ENCODE measurements around the gene ACAP1. TPM values are rescaled to one million over a fixed set of nuclear protein-coding genes. Genes with fewer than 3 reads are reported as not detected.
"Not testable (repeated sequence)": the region's sequence is repeated elsewhere in the genome, so short reads cannot be mapped to it uniquely, and the experiment has no call there.

ACAP1 gene
- total and polyA plus RNA-seq, 9 donors: 4.7 to 12.1 (median 7.3) TPM

GRCh38 chr17:7328840-7329373 lies 7.4 kb upstream of the ACAP1 start, which contains the start of gene NEURL4:
NEURL4 (minus strand) TSS chr17:7329335; CDS start chr17:7329312, 23 bp downstream.
- Histone ChIP-seq H3K36me3 (ENCODE audit: control insufficient read depth, insufficient read depth, low read length) (peaks cover 34% of the 10 kb centered on the region), H3K4me1 (ENCODE audit: control insufficient read depth, insufficient read depth, low read length) (peaks cover 15% of the 10 kb centered on the region), H3K4me3 (ENCODE audit: low read length) (peak within 1 kb of the TSS; percentile 96), H3K9me3 (replicated peaks; ENCODE audit: control insufficient read depth, low read depth, low read length) (no peaks in the 10 kb centered on the region), H3K27ac (ENCODE audit: low read length) (peak within 1 kb of the TSS; percentile 100), H3K27me3 (ENCODE audit: control insufficient read depth, insufficient read depth, low read length) (no peaks in the 10 kb centered on the region)
- under 1% methylated on average over 41 of the region's 50 CpGs for WGBS (ENCODE audit: insufficient coverage)
- DNase-seq: peak; percentile 32

GRCh38 chr17:7329374-7329996 lies 6.8 kb upstream of the ACAP1 start:
- Histone ChIP-seq H3K27ac (ENCODE audit: low read length) (peak overlapping the region; percentile 100), H3K27me3 (ENCODE audit: control insufficient read depth, insufficient read depth, low read length) (no peaks in the 10 kb centered on the region), H3K36me3 (ENCODE audit: control insufficient read depth, insufficient read depth, low read length) (peaks cover 29% of the 10 kb centered on the region), H3K4me1 (ENCODE audit: control insufficient read depth, insufficient read depth, low read length) (peaks cover 15% of the 10 kb centered on the region), H3K9me3 (replicated peaks; ENCODE audit: control insufficient read depth, low read depth, low read length) (no peaks in the 10 kb centered on the region), H3K4me3 (ENCODE audit: low read length) (peak overlapping the region; percentile 96)
- WGBS (ENCODE audit: insufficient coverage): under 1% methylated on average over 41 of the region's 43 CpGs
- DNase-seq: peak; percentile 100

- Histone ChIP-seq H3K27me3 (ENCODE audit: control insufficient read depth, insufficient read depth, low read length) (peaks cover 5% of the 10 kb centered on the region), H3K36me3 (ENCODE audit: control insufficient read depth, insufficient read depth, low read length) (peaks cover 24% of the 10 kb centered on the region), H3K4me3 (ENCODE audit: low read length) (peak overlapping the region; percentile 96), H3K27ac (ENCODE audit: low read length) (peak overlapping the region; percentile 100), H3K4me1 (ENCODE audit: control insufficient read depth, insufficient read depth, low read length) (peaks cover 20% of the 10 kb centered on the region), H3K9me3 (replicated peaks; ENCODE audit: control insufficient read depth, low read depth, low read length) (no peaks in the 10 kb centered on the region)
- DNase-seq: peak; percentile 96
- under 1% methylated on average over 28 of the region's 34 CpGs for WGBS (ENCODE audit: insufficient coverage)
Observed at GRCh38 chr17:7329997-7330637, 6.2 kb upstream of the ACAP1 start.

GRCh38 chr17:7330638-7331015 lies 5.7 kb upstream of the ACAP1 start:
- DNase-seq: peak; percentile 33
- peak overlapping the region; percentile 96 for H3K4me3 ChIP-seq (ENCODE audit: low read length)
- peaks cover 19% of the 10 kb centered on the region for H3K36me3 ChIP-seq (ENCODE audit: control insufficient read depth, insufficient read depth, low read length)
- H3K27me3 ChIP-seq (ENCODE audit: control insufficient read depth, insufficient read depth, low read length): peaks cover 8% of the 10 kb centered on the region
- H3K9me3 ChIP-seq (replicated peaks; ENCODE audit: control insufficient read depth, low read depth, low read length): no peaks in the 10 kb centered on the region
- peak overlapping the region; percentile 100 for H3K27ac ChIP-seq (ENCODE audit: low read length)
- WGBS (ENCODE audit: insufficient coverage): 64% methylated on average over 9 of the region's 13 CpGs
- peaks cover 23% of the 10 kb centered on the region for H3K4me1 ChIP-seq (ENCODE audit: control insufficient read depth, insufficient read depth, low read length)

GRCh38 chr17:7332111-7332510 lies 4.2 kb upstream of the ACAP1 start:
- H3K4me1 ChIP-seq (ENCODE audit: control insufficient read depth, insufficient read depth, low read length): peaks cover 26% of the 10 kb centered on the region
- H3K36me3 ChIP-seq (ENCODE audit: control insufficient read depth, insufficient read depth, low read length): peaks cover 4% of the 10 kb centered on the region
- WGBS (ENCODE audit: insufficient coverage): 32% methylated on average over 5 of the region's 7 CpGs
- H3K27me3 ChIP-seq (ENCODE audit: control insufficient read depth, insufficient read depth, low read length): peaks cover 17% of the 10 kb centered on the region
- no peak overlapping the region for H3K4me3 ChIP-seq (ENCODE audit: low read length)
- no peak overlapping the region for H3K27ac ChIP-seq (ENCODE audit: low read length)
- no peaks in the 10 kb centered on the region for H3K9me3 ChIP-seq (replicated peaks; ENCODE audit: control insufficient read depth, low read depth, low read length)
- no peak for DNase-seq

- peaks cover 19% of the 10 kb centered on the region for H3K27me3 ChIP-seq (ENCODE audit: control insufficient read depth, insufficient read depth, low read length)
- peaks cover 26% of the 10 kb centered on the region for H3K4me1 ChIP-seq (ENCODE audit: control insufficient read depth, insufficient read depth, low read length)
- WGBS (ENCODE audit: insufficient coverage): 47% methylated on average over 6 of the region's 14 CpGs
- H3K27ac ChIP-seq (ENCODE audit: low read length); H3K9me3 ChIP-seq (replicated peaks; ENCODE audit: control insufficient read depth, low read depth, low read length); H3K4me3 ChIP-seq (ENCODE audit: low read length); H3K36me3 ChIP-seq (ENCODE audit: control insufficient read depth, insufficient read depth, low read length); DNase-seq: not testable (repeated sequence)
Observed at GRCh38 chr17:7332600-7333069, 3.7 kb upstream of the ACAP1 start.

- WGBS (ENCODE audit: insufficient coverage): 92% methylated on average over 2 of the region's 3 CpGs
- DNase-seq: no peak
- no peaks in the 10 kb centered on the region for H3K36me3 ChIP-seq (ENCODE audit: control insufficient read depth, insufficient read depth, low read length)
- H3K4me1 ChIP-seq (ENCODE audit: control insufficient read depth, insufficient read depth, low read length): peaks cover 18% of the 10 kb centered on the region
- no peaks in the 10 kb centered on the region for H3K9me3 ChIP-seq (replicated peaks; ENCODE audit: control insufficient read depth, low read depth, low read length)
- peaks cover 20% of the 10 kb centered on the region for H3K27me3 ChIP-seq (ENCODE audit: control insufficient read depth, insufficient read depth, low read length)
- H3K4me3 ChIP-seq (ENCODE audit: low read length): no peak overlapping the region
- no peak overlapping the region for H3K27ac ChIP-seq (ENCODE audit: low read length)
Observed at GRCh38 chr17:7334938-7335538, 1.3 kb upstream of the ACAP1 start.

GRCh38 chr17:7335765-7336164 lies 564 bp upstream of the ACAP1 start:
- not testable (repeated sequence) for H3K36me3 ChIP-seq (ENCODE audit: control insufficient read depth, insufficient read depth, low read length); H3K4me3 ChIP-seq (ENCODE audit: low read length); H3K27ac ChIP-seq (ENCODE audit: low read length); H3K9me3 ChIP-seq (replicated peaks; ENCODE audit: control insufficient read depth, low read depth, low read length); DNase-seq
- Histone ChIP-seq H3K4me1 (ENCODE audit: control insufficient read depth, insufficient read depth, low read length) (peaks cover 12% of the 10 kb centered on the region), H3K27me3 (ENCODE audit: control insufficient read depth, insufficient read depth, low read length) (peaks cover 21% of the 10 kb centered on the region)
- 72% methylated on average over 9 of the region's 13 CpGs for WGBS (ENCODE audit: insufficient coverage)

GRCh38 chr17:7337600-7337999 lies 1.3 kb downstream of the ACAP1 start:
- not testable (repeated sequence) for H3K4me3 ChIP-seq (ENCODE audit: low read length); H3K36me3 ChIP-seq (ENCODE audit: control insufficient read depth, insufficient read depth, low read length); DNase-seq; H3K27ac ChIP-seq (ENCODE audit: low read length); H3K9me3 ChIP-seq (replicated peaks; ENCODE audit: control insufficient read depth, low read depth, low read length)
- Histone ChIP-seq H3K4me1 (ENCODE audit: control insufficient read depth, insufficient read depth, low read length) (peaks cover 11% of the 10 kb centered on the region), H3K27me3 (ENCODE audit: control insufficient read depth, insufficient read depth, low read length) (peaks cover 30% of the 10 kb centered on the region)
- WGBS (ENCODE audit: insufficient coverage): 77% methylated on average over 6 of the region's 7 CpGs

GRCh38 chr17:7340179-7340578 lies 3.9 kb downstream of the ACAP1 start:
- 83% methylated on average over 1 of the region's 2 CpGs for WGBS (ENCODE audit: insufficient coverage)
- peaks cover 36% of the 10 kb centered on the region for H3K27me3 ChIP-seq (ENCODE audit: control insufficient read depth, insufficient read depth, low read length)
- H3K27ac ChIP-seq (ENCODE audit: low read length): no peak overlapping the region

More at GRCh38 chr17:7340179-7340578, 3.9 kb downstream of the ACAP1 start:
- peak; percentile 16 for DNase-seq
- Histone ChIP-seq H3K4me1 (ENCODE audit: control insufficient read depth, insufficient read depth, low read length) (peaks cover 5% of the 10 kb centered on the region), H3K9me3 (replicated peaks; ENCODE audit: control insufficient read depth, low read depth, low read length) (no peaks in the 10 kb centered on the region), H3K36me3 (ENCODE audit: control insufficient read depth, insufficient read depth, low read length) (no peaks in the 10 kb centered on the region), H3K4me3 (ENCODE audit: low read length) (no peak overlapping the region)
